UCSD-AML1 (cell line): Measurements from ENCODE around the gene NAGLU.
A peak's percentile ranks its signal among the peaks of the same experiment; 100 is the strongest.

Experiments used
- DNase-seq: peaks from one replicate; lab custom pipeline; 2025; ENCODE audit not compliant: unreplicated experiment; lab: John Stamatoyannopoulos, UW

Gene NAGLU

DNA sequence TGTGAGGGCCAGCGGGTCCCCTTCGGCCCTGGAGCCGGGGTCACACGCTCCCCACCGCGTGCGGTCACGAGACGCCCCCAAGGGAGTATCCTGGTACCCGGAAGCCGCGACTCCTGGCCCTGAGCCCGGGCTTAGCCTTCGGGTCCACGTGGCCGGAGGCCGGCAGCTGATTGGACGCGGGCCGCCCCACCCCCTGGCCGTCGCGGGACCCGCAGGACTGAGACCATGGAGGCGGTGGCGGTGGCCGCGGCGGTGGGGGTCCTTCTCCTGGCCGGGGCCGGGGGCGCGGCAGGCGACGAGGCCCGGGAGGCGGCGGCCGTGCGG lies at the start of gene NAGLU:
Gene NAGLU, plus strand, starts transcription at position 194 of the 324 bp plus-strand sequence. Its CDS starts 32 bp downstream, at position 226.
- peak; percentile 92 for DNase-seq

DNA sequence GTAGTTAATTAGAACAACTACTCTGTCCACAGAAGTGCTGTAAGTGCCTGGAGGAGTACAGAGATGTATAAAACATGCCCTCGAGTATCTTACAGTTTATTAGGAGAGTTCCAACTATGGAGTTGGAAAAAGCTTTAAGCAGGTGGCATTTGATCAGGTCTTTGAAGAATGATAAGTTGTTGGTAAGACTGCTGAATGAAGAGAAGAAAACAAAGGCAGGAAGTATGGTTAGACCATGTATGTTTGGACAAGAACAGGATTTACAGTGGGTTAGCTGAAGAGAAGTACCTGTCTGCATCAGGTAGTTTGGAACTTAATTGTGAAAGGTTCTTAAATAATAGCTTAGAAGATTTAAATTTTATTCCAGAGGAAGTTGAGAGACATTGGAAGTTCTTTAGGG lies 48.0 kb upstream of the NAGLU start:
- no peak for DNase-seq

DNA sequence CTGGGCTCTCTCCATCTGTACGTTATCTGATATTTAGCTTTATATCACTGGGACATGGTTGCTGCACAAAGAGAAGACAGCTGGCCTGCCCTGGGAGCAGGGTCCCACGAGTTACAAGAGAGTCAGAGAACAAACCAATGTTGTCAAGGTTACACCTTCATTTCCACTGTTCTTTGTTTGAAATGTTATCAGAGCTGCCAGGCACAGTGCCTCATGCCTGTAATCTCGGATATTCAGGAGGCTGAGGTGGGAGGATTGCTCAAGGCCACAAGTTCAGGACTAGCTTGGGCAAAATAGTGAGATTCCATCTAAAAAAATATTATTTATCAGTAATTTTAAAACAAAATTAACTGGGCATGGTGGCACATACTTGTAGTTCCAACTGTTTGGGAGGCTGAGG lies 42.7 kb upstream of the NAGLU start:
- no peak for DNase-seq

- no peak for DNase-seq
Observed at GRCh38 chr17:42494673-42495072, 41.4 kb upstream of the NAGLU start.

DNA sequence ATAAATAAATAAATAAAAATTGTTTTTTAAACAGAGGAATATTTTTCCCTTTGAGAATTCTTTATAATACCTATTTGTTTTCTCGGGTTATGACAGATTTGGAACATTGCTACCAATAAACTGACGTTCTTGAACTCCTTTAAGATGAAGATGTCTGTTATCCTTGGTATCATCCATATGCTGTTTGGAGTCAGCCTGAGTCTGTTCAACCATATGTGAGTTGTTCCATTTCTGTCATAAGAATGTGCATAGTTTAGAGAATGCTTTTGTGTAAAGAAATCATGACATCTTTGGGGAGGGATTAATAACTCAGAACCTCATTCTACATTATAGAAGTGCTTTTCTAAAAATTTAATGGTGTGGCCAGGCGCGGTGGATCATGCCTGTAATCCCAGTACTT lies 37.2 kb upstream of the NAGLU start:
- no peak for DNase-seq

DNA sequence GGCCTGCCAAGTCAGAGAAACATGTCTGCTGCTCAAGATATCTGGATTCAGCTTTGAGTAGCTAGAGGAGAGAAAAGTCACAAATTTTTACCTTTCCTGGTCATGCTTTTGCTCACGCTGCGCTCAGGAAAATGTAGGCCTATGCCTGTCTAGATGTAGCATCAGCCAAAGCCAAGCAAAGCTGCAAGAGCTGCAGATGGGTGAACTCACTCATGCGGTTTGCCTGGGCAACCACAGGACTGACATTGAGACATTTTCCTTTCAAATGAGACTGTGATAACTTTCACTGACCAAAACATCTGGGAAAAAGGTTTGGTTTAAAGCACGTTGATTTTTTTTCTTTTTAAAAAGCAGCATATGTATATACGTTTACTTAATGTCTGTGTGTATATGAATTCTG lies 34.0 kb upstream of the NAGLU start:
- no peak for DNase-seq

DNA sequence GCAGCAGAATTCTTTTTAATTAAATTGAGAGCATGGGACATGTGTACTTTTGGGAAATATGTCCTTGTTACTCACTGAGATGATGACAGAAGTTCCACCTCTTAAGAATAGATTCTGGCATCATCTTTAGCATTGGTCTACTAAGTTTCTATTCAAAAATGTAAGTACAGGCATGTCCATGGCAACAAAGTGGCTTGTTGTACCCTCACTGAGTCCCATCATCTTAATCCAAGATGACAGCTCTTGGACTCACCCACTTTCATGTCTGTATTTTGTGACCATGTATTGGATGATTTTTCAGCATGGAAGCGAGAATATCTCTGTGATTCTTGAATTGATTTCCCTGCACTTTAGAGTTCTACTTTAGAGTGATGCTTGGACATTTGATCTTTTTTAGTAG lies 33.1 kb upstream of the NAGLU start:
- DNase-seq: no peak

DNA sequence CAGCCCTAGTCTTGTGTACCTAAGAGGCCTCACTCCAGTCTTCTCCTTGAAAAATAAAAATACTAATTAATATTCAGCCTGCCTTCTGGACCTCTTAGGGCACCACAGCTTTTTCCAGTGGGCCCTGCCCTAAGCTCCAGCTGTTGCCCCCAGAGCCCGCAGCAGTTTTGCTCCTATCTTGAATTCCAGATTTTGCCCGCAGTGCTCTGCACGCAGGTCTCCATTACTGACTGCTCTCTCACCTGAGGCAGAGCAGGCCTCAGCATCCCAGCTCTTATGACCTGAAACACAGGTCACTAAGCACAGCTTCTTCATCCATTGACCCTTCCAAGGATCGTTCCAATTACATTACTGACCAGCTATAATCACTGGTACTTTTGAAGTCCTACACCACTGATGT lies 28.4 kb upstream of the NAGLU start:
- no peak for DNase-seq

- DNase-seq: peak; percentile 66
Observed at GRCh38 chr17:42508426-42509165, 27.4 kb upstream of the NAGLU start.

GRCh38 chr17:42509409-42509808 lies 26.6 kb upstream of the NAGLU start:
- DNase-seq: no peak

DNA sequence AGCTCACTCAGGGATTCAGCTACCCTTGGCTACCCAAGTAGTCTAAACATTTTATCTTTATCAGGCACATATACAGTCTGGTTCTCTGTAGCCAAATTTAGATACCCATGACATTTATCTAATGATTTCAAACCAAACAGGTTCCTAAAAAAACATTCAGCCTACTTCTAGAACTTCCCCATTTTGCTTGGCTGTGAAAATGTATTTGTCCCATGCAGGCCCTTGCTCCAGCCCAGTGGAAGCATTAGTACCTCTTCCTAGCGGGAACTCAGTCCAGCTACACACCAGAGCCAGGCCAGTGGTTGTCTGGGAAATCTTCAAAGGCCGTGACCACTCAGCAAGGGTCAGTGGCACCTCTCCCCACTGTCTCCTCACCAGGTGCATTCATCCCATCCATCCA lies 26.2 kb upstream of the NAGLU start:
- no peak for DNase-seq

- no peak for DNase-seq
Observed at GRCh38 chr17:42512246-42512645, 23.8 kb upstream of the NAGLU start.

DNA sequence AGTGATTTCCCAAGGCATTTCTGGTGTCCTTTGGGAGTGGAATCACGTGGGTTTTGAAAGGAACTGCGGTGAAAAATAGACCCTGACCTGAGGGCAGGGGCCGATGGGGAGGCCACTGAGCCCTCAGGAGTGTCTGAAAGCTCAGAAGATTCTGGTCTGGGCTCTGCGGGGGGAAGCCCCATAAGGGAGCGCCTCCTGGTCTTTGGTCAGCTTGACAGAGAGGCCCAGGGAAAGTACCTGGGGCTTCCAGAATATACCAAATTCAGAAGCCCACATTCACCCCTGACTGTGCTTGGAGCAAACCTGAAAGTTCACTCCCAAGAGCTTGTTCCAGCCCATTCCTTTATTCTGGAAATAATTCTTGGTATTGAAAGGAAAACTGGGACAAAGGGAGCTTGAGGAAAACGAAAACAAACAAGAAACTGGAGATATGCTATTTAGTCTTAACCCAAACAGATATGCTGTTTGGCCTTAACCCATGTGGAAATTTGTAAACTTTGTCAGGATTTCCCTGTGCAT lies 23.2 kb upstream of the NAGLU start:
- no peak for DNase-seq

GRCh38 chr17:42513686-42514085 lies 22.4 kb upstream of the NAGLU start:
- no peak for DNase-seq

GRCh38 chr17:42514279-42514678 lies 21.8 kb upstream of the NAGLU start:
- DNase-seq: no peak

DNA sequence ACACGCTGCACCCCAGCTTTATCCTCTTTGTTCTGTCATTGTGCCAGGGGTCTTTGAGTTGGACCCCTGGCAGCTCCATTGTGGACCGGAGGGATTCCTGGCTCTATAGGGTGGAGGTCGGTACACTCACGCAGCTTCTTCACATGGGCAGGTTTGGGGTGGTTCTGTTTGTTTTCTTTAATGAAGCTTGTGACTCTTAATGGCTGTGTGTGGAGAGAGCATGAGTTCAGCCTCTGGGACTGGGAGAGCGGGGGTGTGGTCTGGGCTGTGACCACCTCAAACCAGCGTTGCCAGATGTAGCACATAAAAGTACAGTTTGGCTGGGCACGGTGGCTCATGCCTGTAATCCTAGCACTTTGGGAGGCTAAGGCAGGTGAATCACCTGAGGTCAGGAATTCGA lies 21.2 kb upstream of the NAGLU start:
- DNase-seq: no peak

GRCh38 chr17:42517516-42517915 lies 18.5 kb upstream of the NAGLU start:
- DNase-seq: peak; percentile 92

DNA sequence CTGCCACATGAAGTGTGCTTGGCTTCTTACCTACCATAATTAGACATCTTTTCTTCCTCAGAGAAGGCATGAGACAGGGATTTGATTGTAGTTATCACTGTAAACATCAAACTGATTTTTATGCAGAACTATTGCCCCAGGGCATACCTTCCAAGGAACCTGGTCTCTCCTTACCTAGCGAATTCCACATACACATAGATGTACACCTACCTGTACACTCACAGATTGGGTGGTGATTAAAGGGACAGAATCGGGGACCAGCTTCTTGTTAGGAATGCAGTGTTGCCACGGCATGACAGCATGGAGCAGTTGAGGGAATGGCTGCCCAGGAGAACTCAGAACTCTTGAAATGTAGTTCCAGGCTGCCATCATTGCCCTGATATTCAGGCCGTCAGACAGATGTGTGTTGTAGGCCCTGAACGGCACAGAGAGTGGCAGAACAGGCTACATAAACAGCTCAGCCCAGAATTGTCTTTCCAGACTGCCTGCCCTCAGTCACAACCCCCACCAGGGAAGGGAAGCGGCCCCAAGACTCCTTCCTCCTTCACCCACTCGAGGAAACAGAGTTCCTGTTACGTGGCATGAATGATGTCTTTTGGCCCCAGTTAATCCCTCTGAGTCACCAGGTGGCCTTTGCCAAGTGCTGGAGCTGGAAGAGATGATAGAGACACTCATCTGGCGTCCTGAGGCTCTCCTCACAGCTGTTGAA lies 17.8 kb upstream of the NAGLU start:
- DNase-seq: peak; percentile 71

DNA sequence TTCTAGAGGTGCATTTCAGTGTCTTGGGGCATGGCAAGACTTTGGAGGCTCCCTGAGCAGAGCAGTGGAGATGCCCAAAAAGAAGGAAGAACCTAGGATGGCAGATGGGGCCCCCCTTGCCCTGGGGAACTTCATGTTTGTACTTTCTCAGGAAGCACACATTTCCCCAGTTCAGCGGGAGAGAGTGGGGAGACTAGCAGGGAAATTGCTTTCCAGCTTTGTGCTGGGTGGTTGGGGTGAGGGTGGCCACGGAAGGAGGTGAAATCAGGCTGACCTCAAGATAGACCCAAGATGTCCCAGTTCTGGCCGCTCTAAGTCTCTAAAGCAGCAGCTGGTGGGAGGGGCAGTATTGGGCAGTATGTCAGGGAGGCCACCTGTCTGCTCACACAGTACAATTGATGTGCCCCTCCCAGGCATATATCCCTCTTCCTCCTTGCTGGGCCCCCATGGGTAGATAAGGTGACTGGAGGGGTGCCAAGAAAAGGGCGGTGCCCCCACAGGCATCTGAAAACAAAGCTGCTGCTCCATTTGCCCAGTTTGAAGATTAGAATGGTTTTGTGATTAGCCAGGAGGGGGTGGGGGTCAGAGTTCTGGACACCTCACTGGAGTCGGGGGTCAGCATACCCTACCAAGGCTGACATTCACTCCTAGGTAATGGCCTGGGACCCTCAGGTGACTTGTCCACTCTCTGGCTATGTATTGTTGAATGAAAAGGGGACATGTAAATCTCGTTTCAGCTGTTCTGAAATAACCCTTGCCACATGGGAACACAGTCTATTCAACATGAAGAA lies 17.1 kb upstream of the NAGLU start:
- DNase-seq: peak; percentile 57

GRCh38 chr17:42519546-42520491 lies 16.2 kb upstream of the NAGLU start:
- DNase-seq: peak; percentile 37

GRCh38 chr17:42520540-42520951 lies 15.5 kb upstream of the NAGLU start:
- DNase-seq: peak; percentile 23
